GM21576 (cell line): ENCODE data around the gene NOTCH1.

Experiments used
- ATAC-seq: cut with Tn5 transposase; IDR thresholded peaks from one replicate; pipeline ENCODE4 v1.9.1; 2021; ENCODE audit warnings: mild to moderate bottlenecking, moderate library complexity; ENCODE audit not compliant: unreplicated experiment

The NOTCH1 gene

GRCh38 chr9:136470792-136471469 lies 74.9 kb downstream of the NOTCH1 start:
- ATAC-seq, result no peak

GRCh38 chr9:136470356-136470755 lies 75.5 kb downstream of the NOTCH1 start:
- ATAC-seq, result no peak

GRCh38 chr9:136467766-136468165 lies 78.1 kb downstream of the NOTCH1 start:
- no peak for ATAC-seq

- ATAC-seq, result no peak
These were observed 79.7 kb downstream of the NOTCH1 start for GRCh38 chr9:136466155-136466541.

GRCh38 chr9:136465500-136466154 lies 80.2 kb downstream of the NOTCH1 start:
- no peak for ATAC-seq

- ATAC-seq, result no peak
These were observed 81.6 kb downstream of the NOTCH1 start for GRCh38 chr9:136464241-136464640.

- ATAC-seq, result no peak
These were observed 82.3 kb downstream of the NOTCH1 start for GRCh38 chr9:136463578-136463977.

GRCh38 chr9:136462664-136463063 lies 83.2 kb downstream of the NOTCH1 start:
- ATAC-seq, result no peak

GRCh38 chr9:136460772-136461325 lies 85.0 kb downstream of the NOTCH1 start:
- ATAC-seq, result no peak

- ATAC-seq, result no peak
These were observed 86.4 kb downstream of the NOTCH1 start for GRCh38 chr9:136459425-136459824.

GRCh38 chr9:136457326-136457725 lies 88.5 kb downstream of the NOTCH1 start:
- ATAC-seq, result no peak

- ATAC-seq, result no peak
These were observed 89.6 kb downstream of the NOTCH1 start for GRCh38 chr9:136456258-136456657.

GRCh38 chr9:136455043-136456002 lies 90.5 kb downstream of the NOTCH1 start:
- ATAC-seq, result no peak

GRCh38 chr9:136454026-136454796 lies 91.6 kb downstream of the NOTCH1 start:
- no peak for ATAC-seq

GRCh38 chr9:136453326-136453725 lies 92.5 kb downstream of the NOTCH1 start:
- ATAC-seq, result no peak

- ATAC-seq, result no peak
These were observed 94.5 kb downstream of the NOTCH1 start for GRCh38 chr9:136451221-136451877.

- no peak for ATAC-seq
These were observed 97.2 kb downstream of the NOTCH1 start for GRCh38 chr9:136448655-136449054.

- ATAC-seq, result no peak
These were observed 98.6 kb downstream of the NOTCH1 start for GRCh38 chr9:136447173-136447778.

GRCh38 chr9:136445799-136446198 lies 100.0 kb downstream of the NOTCH1 start:
- ATAC-seq, result no peak
